Right atrium auricular region (tissue), 2 donors: Measurements from ENCODE around the gene SNX19. TPM values are rescaled to one million over a fixed set of nuclear protein-coding genes. Genes with fewer than 3 reads are reported as not detected.
"Not testable (repeated sequence)": the region's sequence is repeated elsewhere in the genome, so short reads cannot be mapped to it uniquely, and the experiment has no call there.

Experiments used
- DNase-seq: peaks from one replicate; pipeline ENCODE4 v3.0.0-alpha.2; 2019; ENCODE audit warnings: low spot score
- H3K27ac ChIP-seq, 2 donors: fragments of 200-600 bp; sonication (generic); 1 replicate in 1 of 2; 2 replicates in 1 of 2; pipeline ENCODE4 v1.5.1; 2016 to 2019
- H3K27me3 ChIP-seq, 2 donors: fragments of 200-600 bp; sonication (generic); one replicate each; pipeline versions ENCODE4 v1.5.1 to v1.6.0; 2017 to 2019
- H3K36me3 ChIP-seq: fragments of 200-600 bp; sonication (generic); one replicate; pipeline ENCODE4 v1.5.1; 2016
- H3K4me1 ChIP-seq, 2 donors: fragments of 200-600 bp; sonication (generic); one replicate each; pipeline versions ENCODE4 v1.5.1 to v1.6.0; 2017 to 2019
- H3K4me3 ChIP-seq, 2 donors: fragments of 200-600 bp; sonication (generic); 1 replicate in 1 of 2; 2 replicates in 1 of 2; pipeline ENCODE4 v1.5.1; 2017 to 2019; ENCODE audit warnings: mild to moderate bottlenecking in 1 of 2, moderate library complexity in 1 of 2
- H3K9me3 ChIP-seq, 2 donors: fragments of 200-600 bp; sonication (generic); one replicate each; pipeline ENCODE4 v1.5.1; 2019
- CTCF ChIP-seq, 2 donors: fragments of 200-600 bp; sonication (generic); IDR thresholded peaks; one replicate each; pipeline ENCODE4 v1.5.1; 2019; ENCODE audit warnings: antibody characterized with exemption in 2 of 2
- total RNA-seq, 2 donors: library from RNA; depleted of rRNA; stranded (reverse); fragments of >200 nt; gene quantifications; one replicate each; pipeline ENCODE4 v1.1.0, GENCODE V29; 2016

Gene SNX19
- total RNA-seq, 2 donors from 2014 or later, result 66.9 to 85.1 TPM

- no peaks in the 10 kb centered on the region for H3K27me3 ChIP-seq
- H3K27ac ChIP-seq, result no peak overlapping the region
- TF ChIP-seq CTCF (IDR thresholded peaks at IDR 0.05), result no peak
- no peaks in the 10 kb centered on the region for H3K9me3 ChIP-seq
- DNase-seq, result no peak
- peaks cover 0 to 17% of the 10 kb centered on the region in 2 donors for H3K4me1 ChIP-seq
- H3K36me3 ChIP-seq, result no peaks in the 10 kb centered on the region
- H3K4me3 ChIP-seq, result no peak overlapping the region
Observed at GRCh38 chr11:130859886-130860285, 56.4 kb downstream of the SNX19 start.

GRCh38 chr11:130858215-130858614 lies 58.1 kb downstream of the SNX19 start:
- no peak for TF ChIP-seq CTCF (IDR thresholded peaks at IDR 0.05)
- no peak for DNase-seq
- no peak overlapping the region for H3K4me3 ChIP-seq

GRCh38 chr11:130855707-130856106 lies 60.6 kb downstream of the SNX19 start:
- DNase-seq, H3K27me3 ChIP-seq, H3K36me3 ChIP-seq, H3K9me3 ChIP-seq, H3K4me1 ChIP-seq, H3K27ac ChIP-seq, H3K4me3 ChIP-seq: not testable (repeated sequence)

More at GRCh38 chr11:130858215-130858614, 58.1 kb downstream of the SNX19 start:
- no peaks in the 10 kb centered on the region for H3K36me3 ChIP-seq
- H3K27me3 ChIP-seq, result no peaks in the 10 kb centered on the region
- H3K4me1 ChIP-seq, result peaks cover 0 to 11% of the 10 kb centered on the region in 2 donors
- H3K9me3 ChIP-seq, result no peaks in the 10 kb centered on the region
- H3K27ac ChIP-seq, result no peak overlapping the region

GRCh38 chr11:130854483-130854882 lies 61.8 kb downstream of the SNX19 start:
- TF ChIP-seq CTCF (IDR thresholded peaks at IDR 0.05), result no peak
- Histone ChIP-seq H3K27ac (no peak overlapping the region), H3K27me3 (no peaks in the 10 kb centered on the region), H3K36me3 (no peaks in the 10 kb centered on the region), H3K4me3 (no peak overlapping the region), H3K4me1 (no peaks in the 10 kb centered on the region), H3K9me3 (no peaks in the 10 kb centered on the region)
- no peak for DNase-seq

GRCh38 chr11:130852589-130852988 lies 63.7 kb downstream of the SNX19 start:
- DNase-seq, result no peak
- Histone ChIP-seq H3K4me3 (no peak overlapping the region), H3K9me3 (no peaks in the 10 kb centered on the region), H3K27ac (no peak overlapping the region), H3K27me3 (no peaks in the 10 kb centered on the region), H3K4me1 (no peaks in the 10 kb centered on the region), H3K36me3 (no peaks in the 10 kb centered on the region)
- TF ChIP-seq CTCF (IDR thresholded peaks at IDR 0.05), result no peak

- no peak for TF ChIP-seq CTCF (IDR thresholded peaks at IDR 0.05)
- no peaks in the 10 kb centered on the region for H3K27me3 ChIP-seq
- DNase-seq, result no peak
- H3K4me1 ChIP-seq, result no peaks in the 10 kb centered on the region
- H3K27ac ChIP-seq, result no peak overlapping the region
- no peaks in the 10 kb centered on the region for H3K36me3 ChIP-seq
- H3K4me3 ChIP-seq, result no peak overlapping the region
- no peaks in the 10 kb centered on the region for H3K9me3 ChIP-seq
Observed at GRCh38 chr11:130850185-130850944, 65.9 kb downstream of the SNX19 start.
